Measurements from ENCODE around the gene WNT7B.

WNT7B gene

DNA sequence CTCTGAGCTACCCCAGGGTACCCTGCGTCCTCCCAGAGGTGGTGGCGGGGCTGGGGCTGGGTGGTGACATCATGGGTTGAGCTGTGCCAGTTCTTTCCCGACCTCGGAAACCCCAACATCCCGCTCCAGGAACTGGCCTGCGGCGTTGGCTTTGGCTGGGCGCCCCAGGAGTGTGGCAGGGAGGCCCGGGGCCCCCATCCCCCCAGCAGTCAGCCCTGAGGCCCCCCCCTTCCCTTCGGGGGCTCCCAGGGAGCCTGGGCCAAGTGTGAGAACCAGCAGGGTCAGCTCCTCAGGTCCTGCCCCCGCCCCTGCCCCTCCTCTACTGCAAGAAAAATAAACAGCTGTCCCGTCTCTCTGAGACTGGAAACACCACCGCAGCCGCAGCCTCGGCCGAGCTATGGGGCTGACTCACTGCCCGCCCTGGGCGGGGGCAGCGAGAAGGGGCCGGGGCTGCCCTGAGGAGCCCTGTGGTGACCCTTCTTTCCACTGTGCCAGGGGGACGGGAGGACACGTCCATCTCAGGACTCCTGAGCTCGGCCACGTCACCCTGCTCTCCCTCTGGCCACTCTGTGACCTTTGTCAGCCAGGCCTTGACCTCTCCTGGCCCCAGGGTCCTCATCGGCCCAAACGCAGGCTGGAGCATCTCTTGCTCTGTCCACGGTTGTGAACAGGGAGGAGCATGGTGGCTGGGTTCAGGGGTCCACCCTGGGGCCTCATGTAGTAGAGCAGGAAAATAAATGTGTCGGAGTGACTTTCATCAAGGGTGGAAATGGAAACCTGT is 73.4 kb downstream of the WNT7B start:
- no peak for DNase-seq

DNA sequence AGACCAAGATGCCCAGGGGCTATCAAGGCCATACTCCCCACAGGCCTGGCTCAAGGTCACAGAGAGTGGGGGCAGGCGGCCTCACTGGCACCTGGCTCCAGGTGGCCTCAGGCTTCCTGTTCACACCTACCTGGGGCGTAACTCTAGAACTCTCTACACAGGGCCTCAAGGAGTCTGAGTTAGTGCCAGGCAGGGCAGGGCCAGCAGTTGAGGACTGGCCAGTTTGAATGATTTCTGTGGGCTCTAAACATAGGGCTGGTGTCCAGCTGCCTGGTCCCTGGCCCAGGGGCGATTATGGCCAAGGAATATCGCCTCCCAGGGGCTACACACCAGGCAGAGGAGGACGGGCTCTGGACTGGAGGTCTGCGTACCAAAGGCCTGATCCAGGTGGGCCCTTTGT is 79.2 kb downstream of the WNT7B start:
- no peak for DNase-seq

DNA sequence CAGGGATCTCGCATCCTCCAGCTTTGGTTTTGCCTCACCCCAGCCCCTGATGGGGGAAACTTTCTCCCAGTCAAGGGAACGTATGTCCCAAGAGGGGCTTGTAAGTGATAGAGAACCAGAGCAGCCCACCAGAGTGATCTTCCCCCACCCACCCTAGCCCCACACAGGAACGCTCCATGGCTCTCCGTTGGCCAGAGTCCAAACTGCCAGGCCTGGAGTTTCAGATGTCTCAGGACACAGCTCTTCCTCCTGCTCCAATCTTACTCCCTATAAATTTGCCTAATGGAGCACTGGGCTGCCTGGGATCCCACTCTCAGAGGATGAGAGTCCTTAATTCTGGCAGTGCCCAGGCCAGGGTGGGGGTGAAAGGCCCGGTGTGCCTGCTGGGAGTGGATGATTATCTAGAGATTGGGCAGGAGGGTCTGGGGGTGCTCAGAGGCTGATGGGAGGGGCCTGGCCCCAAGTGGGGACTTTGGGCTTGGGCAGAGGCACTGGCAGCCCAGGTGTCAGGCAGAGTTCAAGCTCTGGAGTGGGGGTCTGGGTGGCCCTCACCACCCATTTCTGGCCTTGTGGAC is 79.9 kb downstream of the WNT7B start:
- DNase-seq: no peak

DNA sequence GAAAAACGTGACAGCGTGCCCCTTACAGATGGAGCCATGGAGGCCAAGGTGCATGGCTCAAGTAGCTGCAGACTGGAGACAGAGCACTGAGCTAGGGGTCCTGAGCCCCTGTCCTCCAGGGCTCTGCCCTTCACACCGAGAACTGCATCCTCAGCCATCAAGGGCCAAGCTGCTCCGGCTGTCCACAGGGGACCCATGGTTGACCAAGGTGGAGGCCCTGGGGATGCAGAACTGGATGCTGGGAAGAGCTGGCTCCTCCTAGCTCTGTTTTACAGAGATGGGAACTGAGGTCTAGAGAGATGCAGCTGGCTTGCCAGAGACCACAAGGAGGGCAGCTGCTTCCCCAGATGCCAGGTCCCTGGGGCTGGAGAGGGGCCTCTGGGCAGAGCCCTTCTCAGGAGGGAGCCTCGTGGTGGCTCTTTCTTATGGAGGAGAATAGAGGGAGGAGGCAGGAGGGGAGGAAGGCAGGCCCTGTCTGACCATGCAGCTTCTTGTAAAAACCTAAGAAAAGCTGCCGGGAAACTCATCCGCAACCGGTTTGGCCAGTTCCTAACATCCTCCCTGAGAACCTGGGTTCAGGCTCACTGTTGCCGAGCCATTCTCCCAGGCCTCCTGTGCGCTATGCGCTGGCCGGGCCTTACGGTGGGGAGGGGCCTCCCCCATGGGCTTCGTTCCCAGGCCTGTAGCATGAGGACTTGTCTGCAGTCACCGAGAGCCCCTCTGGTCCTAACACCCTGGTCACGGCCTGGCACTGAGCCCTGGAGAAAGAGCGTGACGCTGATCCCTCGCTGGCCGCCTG is 80.6 kb downstream of the WNT7B start:
- no peak for DNase-seq

DNA sequence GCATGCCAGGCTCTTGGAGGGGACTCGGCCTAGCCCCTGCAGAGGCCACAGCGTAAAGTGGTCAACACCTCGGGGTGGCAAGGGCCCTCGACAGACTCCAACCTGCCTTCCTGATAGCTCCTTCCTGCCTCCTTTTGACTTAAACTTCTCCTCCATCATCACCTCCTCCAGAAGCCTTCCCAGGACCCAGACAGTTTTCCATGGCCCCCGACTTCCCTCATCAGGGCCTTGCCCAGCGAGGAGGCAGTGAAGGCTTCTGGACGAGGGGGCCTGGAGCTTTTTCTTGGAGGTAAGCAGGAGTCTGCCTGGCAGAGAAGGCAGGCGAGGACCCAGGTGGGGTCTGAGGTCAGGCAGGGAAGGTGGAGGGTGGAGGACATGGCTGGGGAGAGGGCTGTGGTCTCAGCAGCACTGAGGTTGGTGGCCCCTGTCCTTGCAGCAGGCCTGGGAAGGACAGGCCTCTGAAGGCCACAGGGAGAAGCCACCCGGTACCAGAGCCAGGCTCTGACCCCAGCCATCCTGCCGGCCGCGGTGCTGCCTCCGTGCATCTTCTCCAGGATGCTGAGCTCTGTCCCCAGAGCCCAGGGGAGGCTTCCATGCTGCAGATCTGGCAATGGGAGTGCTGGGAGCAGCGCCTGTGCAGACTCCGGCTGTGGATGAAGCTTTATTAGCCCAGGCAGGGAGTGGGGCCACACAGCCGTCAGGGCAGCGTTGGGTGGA is 81.4 kb downstream of the WNT7B start:
- DNase-seq: no peak

DNA sequence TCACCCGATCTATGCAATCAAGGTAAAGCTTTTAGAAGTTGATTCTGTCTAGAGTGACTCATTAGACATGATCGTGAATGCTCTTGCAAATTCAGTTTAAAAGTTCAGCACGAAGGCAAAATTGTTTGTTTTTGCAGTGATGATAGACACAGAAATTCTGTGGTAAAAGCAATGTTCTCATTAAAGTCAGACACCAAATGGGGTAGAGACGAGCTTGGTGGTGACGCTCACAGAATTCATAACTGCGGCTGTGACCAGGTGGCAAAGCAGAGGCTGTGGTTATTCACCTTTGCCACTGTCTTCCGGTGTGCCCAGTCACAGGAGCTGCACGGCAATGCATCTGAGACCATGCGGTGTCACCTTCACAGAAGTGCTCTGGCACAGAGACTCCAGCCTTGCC is 83.4 kb downstream of the WNT7B start:
- DNase-seq: no peak

DNA sequence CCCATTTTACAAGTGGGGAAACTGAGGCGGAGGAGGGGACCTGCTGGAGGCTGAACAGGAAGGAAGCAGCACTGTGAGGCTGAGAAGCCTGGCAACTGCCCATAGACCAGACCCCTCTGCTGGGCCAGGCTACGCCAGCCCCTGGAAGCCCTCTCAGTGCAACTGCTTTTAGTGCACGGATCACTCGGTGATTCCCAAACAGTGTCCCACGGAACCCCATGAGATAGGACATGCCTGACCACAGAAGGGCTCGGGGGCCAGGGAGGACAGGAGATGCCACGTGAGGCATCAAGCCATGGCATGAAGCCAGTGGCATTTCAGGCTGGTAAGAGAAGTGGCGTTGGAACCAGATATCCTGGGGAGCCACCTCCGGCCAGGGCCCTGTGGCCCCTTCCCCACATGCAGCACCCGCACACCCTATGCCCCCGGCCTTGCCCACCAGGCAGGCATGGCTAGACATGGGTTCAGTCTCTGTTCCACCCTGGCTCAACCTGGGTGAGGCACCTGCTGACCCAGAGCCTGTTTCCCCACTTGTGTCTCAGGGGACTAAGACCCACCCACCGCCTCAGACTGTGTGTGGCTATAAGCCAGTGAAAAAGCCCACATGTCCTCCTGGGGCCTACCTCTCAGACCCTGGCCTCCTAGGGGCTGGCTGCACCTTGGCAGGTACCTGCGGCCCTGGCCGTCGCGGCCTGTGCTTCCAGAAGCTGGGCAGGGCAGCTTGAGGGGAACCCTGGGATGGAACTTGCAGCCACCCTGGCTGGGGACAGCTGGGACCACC is 84.1 kb downstream of the WNT7B start:
- DNase-seq: no peak

DNA sequence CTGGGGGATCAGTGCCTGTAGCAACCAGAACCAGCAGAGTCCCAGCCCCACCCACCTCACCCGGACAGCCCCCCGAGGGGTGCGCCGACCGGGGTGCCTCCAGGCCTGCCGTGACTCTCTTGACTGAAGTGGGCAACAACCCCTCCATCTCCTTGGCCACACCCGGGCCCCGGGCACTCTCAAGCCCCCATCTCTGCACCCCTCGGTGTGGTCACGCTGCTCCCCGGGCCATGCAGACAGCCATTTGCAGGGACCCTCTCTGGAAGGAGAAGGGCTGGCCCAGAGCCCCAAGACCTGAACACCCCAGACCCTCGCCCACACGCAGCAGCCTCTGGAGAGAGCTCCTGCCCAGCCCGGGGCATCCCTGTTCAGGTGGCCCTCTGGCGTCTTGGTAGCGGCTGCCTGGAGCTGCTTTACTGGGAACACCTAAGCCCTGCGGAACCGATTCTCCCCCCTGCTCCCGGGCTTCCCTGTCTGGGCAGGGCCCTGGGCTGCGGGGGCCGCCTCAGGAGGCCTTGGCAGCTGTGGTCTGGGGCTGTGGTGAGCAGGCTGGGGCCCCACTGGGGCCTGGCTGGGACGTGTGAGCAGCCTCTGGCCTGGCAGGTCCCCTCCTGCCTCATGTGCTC is 84.9 kb downstream of the WNT7B start:
- DNase-seq: no peak

DNA sequence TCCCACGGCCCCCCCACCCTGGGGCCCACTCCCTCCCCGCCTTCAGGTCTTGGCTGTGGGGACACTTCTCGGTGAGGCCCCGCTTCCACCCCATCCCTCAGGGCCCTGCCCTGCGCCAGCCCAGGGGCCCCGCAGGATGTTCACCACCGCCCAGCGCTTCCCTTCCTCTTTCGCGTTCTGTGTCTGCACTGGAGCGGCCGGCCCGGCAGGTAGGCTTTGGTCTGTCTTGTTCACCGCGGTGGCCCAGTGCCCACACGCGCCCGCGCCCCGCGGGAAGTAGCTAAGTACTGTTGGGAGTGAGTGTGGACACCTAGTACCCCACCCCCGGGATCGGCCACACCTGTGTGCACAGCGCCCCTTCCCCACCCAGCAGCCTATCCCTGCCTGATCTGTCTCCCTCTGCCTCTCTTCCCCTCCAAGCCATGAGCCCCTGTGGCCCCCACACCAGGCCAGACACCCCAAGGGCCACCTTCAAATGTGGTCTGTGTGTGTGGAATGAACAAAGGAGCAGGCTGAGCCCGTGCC is 85.4 kb downstream of the WNT7B start:
- DNase-seq: no peak

DNA sequence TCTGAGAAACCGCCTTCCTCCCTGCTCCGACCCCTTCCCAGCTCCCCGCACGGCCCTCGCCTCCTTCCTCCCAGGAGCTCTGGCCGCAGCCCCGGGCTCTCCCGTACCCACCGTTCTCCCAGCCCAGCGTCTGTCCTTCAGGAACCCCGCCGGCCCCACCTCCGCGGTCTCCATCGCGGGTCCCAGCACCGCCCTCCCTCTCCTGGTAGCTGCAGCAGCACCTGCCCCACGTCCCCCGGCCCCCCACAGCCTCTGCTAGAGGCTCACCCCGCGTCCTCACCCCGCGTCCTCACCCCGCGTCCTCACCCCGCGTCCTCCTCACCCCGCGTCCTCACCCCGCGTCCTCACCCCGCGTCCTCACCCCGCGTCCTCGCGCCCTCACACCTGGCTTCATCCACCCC is 85.9 kb downstream of the WNT7B start:
- DNase-seq: no peak

DNA sequence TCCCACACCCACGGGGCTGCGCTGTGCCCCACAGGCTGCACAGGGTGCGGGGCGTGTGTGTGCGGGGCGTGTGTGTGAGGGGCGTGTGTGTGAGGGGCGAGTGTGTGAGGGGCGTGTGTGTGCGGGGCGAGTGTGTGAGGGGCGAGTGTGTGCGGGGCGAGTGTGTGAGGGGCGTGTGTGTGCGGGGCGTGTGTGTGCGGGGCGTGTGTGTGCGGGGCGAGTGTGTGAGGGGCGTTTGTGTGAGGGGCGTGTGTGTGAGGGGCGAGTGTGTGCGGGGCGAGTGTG is 86.7 kb downstream of the WNT7B start:
- no peak for DNase-seq

DNA sequence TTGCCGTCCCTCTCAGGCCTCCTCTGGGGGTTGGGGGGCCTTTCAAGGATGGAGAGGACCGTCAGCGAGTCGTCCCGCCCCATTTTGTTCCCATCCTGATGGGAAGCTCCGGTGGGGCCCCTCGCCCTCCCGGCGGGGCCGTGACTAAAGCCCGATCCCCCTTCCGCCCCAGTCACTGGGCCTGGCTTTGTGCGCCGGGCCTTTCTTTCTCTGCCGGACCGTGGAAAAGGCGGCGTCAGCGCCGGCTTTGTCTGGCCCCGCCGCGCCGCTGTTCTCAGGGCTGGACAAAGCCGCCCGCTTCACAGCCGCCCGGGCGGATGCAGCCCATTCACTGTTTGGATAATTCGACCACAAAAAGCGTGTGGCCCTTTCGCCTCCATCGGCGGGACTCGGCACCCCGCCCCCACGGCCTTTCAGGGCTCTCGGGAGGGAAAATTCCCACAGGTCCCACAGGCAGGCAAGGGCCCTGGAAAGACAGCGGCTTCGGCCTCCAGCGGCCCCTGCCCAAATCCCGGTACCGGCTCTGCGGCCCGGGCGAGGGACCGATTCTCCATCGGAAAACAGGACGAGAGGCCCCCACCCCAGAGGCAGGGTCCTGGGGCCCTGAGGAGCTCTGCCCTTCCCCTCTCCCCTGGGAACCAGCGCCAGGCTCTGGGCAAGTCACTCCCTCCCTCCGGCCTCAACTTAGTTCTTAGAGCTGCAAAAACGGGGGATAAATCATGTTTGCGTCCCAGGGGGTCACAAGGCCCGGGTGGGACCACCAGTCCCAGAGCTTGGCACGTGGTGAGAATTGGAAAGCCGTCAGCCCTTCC is 87.2 kb downstream of the WNT7B start:
- no peak for DNase-seq

DNA sequence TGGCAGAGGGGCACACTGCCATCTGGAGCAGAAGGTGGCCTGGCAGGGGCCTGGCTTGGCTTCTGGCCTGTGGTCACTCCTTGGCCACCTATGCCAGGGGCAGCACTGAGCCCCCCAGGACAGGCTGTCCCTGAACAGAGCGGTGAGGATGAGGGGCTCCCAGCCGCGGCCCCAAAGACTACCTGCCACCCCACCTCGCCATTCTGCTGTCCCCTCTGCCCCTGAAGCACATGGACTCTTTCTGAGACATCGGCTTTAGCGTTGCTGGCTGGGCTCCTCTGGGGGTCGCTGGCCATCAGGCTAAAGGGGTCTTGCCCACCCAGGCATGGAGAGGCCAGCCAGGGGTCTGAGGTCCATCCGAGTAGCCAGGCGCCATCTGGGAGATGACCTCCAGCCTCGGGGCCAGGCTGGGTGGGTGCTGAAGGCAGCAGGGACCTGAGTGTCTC is 87.8 kb downstream of the WNT7B start:
- no peak for DNase-seq

DNA sequence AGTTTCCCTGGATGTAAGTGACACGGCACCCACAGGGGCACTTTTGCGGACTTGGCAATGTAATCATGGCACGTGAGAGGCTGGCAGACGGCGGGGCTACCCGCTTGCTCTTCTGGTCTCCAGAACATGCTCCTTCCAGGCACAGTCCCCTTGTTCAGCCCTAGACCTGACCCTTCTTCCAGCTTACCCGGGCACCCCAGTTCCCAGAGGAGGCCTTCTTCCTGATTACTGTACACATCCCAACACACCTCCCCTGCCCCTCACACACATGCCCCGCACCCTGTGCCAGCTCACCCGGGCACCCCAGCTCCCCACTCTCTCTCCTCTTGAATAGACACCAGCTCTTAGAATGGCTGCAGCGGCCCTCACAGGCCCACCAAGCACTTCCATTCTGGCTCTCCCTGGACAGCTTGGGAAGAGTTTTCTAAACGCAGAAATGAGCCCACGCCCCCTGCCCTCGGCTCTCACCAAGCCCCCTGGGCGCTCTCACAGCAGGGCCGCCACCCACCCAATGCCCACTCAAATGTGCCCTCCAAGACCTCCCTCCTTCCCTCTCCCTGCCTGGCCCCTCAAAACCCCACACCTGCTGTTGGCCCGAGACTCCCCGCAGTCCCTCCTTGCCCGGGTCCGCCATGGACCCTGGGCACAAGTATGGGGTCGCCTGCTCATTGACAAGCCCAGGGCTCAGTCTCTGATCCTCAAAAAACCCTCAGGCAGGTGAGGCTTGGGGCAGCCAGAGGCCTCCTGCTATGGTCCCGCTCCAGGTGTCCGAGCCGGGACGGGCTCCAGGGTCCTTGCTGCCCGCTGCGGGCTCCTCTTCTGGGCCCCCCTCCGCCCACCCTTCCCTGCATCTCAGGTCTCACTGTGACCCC is 88.5 kb downstream of the WNT7B start:
- DNase-seq: no peak

DNA sequence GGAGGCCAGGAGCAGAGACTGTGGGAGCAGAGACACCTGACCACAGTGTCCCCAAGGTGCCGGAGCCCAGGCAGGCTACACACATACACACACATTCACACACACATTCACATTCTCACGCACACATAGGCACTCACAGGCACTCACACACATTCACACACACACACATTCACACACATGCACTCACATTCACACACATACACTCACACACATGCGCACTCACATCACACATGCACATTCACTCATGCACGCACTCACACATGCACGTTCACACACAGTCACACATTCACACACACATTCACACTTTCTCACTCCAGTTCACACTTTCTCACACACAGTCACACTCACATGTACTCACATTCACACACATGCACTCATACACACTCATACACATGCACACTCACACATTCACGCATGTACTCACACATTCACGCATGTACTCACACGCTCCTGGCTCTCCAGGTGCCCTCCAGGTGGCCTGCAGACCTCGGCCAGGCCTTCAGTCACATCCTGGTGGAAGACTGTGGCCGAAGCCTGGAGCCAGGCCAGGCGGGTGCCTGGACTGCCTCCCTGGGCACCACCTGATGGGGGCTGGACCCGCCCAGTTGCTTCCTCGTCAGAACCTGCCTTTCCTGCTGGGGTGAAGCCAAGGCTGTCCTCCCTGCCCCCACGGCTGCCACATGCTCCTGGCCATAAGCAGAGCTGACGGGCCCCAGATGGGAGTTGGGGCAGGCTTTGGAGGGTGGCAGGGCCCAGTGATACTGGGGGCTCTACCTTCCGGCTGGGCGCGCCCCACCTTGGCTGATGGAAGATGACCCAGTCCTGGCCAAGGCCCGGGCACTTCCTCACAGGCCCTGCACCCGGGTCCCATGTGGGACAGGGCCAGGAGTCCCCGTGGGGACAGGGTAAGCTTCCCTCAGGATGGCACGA is 89.5 kb downstream of the WNT7B start:
- DNase-seq: no peak

DNA sequence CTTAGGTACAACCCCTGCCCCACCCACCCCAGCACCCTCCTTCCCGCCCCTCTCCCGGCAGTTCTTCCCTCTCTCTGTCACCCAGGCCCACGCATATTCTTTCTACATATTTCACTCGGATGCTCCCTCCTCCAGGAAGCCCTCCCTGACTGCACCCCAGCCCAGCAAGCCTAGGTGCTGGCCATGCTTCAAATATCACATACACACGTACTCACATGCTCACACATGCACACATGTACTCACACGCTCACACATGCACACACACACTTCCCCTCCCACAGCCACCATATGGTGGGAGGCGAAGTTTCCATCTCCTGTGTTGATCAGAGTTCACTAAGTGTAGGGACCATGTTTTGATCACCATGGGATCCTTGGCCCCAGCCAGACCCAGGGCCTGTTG is 90.4 kb downstream of the WNT7B start:
- DNase-seq: no peak

DNA sequence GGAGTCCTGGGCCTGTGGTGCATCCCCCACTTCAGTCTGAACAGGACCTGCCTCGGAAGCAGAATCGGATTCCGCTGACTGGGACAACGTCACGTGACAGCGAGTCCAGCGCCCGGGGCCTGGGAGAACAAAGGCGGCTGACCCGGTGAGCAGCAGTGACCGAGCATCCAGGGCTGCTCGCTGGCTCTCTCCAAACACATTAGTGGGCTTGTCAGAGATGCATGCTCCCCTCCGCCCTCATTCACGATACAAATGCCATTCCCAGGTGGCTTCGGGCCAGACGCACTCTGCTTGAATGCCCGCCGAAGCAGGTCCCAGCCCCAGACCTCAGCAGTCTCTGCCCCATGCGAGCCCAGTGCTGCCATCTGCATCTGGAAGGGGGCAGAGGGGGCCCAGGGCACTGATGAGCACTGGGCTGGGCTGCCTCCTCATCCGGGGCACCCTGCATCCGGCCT is 91.0 kb downstream of the WNT7B start:
- DNase-seq: no peak

DNA sequence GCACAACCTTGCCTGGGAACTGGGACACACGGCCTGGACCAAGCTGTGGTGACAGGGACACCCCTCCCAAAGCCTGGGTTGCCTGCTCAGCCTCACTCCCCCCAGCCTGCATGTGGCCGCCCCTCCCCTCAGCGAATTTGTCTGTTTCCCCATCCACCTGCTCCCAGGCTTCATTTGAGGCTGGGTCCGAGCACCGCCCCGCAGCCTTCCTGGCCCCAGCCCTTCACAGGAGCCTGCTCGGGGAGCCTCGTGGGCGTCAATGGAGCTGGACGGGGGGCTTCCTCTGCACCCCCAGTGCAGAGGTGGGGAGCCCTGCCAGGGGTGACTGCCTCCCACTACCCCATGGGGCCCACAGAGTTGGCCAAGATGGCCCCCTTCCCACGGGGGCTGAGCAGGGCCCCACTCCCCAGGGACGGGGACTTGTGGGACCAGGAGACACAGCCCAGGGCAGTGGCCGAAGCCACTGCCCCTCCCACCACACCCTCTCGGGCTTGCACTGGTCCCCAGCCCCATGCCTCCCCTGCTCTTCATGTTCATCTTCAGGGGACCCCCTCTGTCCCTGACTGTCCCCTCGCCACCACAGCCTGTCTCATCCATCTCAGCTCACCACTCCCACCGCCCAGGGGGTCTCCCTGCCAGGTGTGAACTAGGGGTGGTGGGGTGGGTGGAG is 91.7 kb downstream of the WNT7B start:
- DNase-seq: no peak

All from NCI-H748 treated with DMSO at 0.1 percent for 48 hours (cell line).